SK-N-SH treated with all-trans-retinoic acid at 6 μM for 48 hours (cell line): ENCODE results near the gene FOXF1.

ENCODE experiments used
- ATAC-seq: fragments of 200-7000 bp; cut with Tn5 transposase; 3 replicates; pipeline ENCODE4 v1.9.1; 2020; ENCODE audit warnings: mild to moderate bottlenecking, moderate library complexity
- ARNTL ChIP-seq: fragments of 450-650 bp; formaldehyde crosslinking; IDR thresholded peaks from 2 replicates; pipeline ENCODE4 v1.5.0; 2020; ENCODE audit warnings: low read depth, mild to moderate bottlenecking, moderate library complexity, borderline replicate concordance
- BACH2 ChIP-seq: fragments of 250-450 bp; sonication (Bioruptor Pico); IDR thresholded peaks from 2 replicates; pipeline ENCODE4 v1.9.0; 2021; ENCODE audit warnings: mild to moderate bottlenecking, borderline replicate concordance
- CREB5 ChIP-seq: fragments of 250-450 bp; sonication (Bioruptor Pico); IDR thresholded peaks from 2 replicates; pipeline ENCODE4 v1.5.1; 2020; ENCODE audit warnings: low read depth, mild to moderate bottlenecking, moderate library complexity
- CSDC2 ChIP-seq: fragments of 250-450 bp; sonication (Bioruptor Pico); IDR thresholded peaks from 2 replicates; pipeline ENCODE4 v1.5.0; 2020; ENCODE audit warnings: mild to moderate bottlenecking, moderate library complexity
- CSRNP3 ChIP-seq: fragments of 250-450 bp; sonication (Bioruptor Pico); IDR thresholded peaks from 2 replicates; pipeline ENCODE4 v1.5.1; 2021; ENCODE audit warnings: mild to moderate bottlenecking, moderate library complexity
- GLIS3 ChIP-seq: fragments of 250-450 bp; sonication (Bioruptor Pico); IDR thresholded peaks from 2 replicates; pipeline ENCODE4 v1.5.0; 2020; ENCODE audit warnings: mild to moderate bottlenecking, moderate library complexity
- ISL1 ChIP-seq: fragments of 250-450 bp; sonication (Bioruptor Pico); IDR thresholded peaks from 2 replicates; pipeline ENCODE4 v2.1.2; 2022; ENCODE audit warnings: mild to moderate bottlenecking, moderate library complexity
- PATZ1 ChIP-seq: fragments of 250-450 bp; sonication (Bioruptor Pico); IDR thresholded peaks from 2 replicates; pipeline ENCODE4 v1.8.0; 2020; ENCODE audit warnings: mild to moderate bottlenecking, moderate library complexity, borderline replicate concordance
- RARB ChIP-seq: fragments of 250-450 bp; sonication (Bioruptor Pico); IDR thresholded peaks from 2 replicates; pipeline ENCODE4 v1.8.0; 2021; ENCODE audit warnings: mild to moderate bottlenecking, moderate library complexity
- SNAI2 ChIP-seq: fragments of 250-450 bp; sonication (Bioruptor Pico); IDR thresholded peaks from 2 replicates; pipeline ENCODE4 v1.5.0; 2020; ENCODE audit warnings: mild to moderate bottlenecking, moderate library complexity
- TCF4 ChIP-seq: fragments of 250-450 bp; sonication (Bioruptor Pico); IDR thresholded peaks from 2 replicates; pipeline ENCODE4 v1.8.0; 2021; ENCODE audit warnings: mild to moderate bottlenecking, moderate library complexity, borderline replicate concordance
- TSHZ2 ChIP-seq: fragments of 250-450 bp; sonication (Bioruptor Pico); IDR thresholded peaks from 2 replicates; pipeline ENCODE4 v1.5.0; 2020; ENCODE audit warnings: mild to moderate bottlenecking, moderate library complexity
- ZC3H10 ChIP-seq: fragments of 250-450 bp; sonication (Bioruptor Pico); IDR thresholded peaks from 2 replicates; pipeline ENCODE4 v1.5.1; 2021; ENCODE audit warnings: mild to moderate bottlenecking, moderate library complexity
- ZFP3 ChIP-seq: fragments of 250-450 bp; sonication (Bioruptor Pico); IDR thresholded peaks from 2 replicates; pipeline ENCODE4 v1.5.0; 2020; ENCODE audit warnings: mild to moderate bottlenecking, moderate library complexity
- ZFP30 ChIP-seq: fragments of 450-650 bp; formaldehyde crosslinking; IDR thresholded peaks from 2 replicates; pipeline ENCODE4 v1.5.0; 2022; ENCODE audit warnings: mild to moderate bottlenecking, moderate library complexity
- ZNF565 ChIP-seq: fragments of 450-650 bp; formaldehyde crosslinking; conservative IDR thresholded peaks from 2 replicates; pipeline ENCODE4 v1.5.0; 2020; ENCODE audit warnings: low read depth, mild to moderate bottlenecking, moderate library complexity
- ZNF70 ChIP-seq: fragments of 450-650 bp; formaldehyde crosslinking; IDR thresholded peaks from 2 replicates; pipeline ENCODE4 v1.5.0; 2020; ENCODE audit warnings: mild to moderate bottlenecking, moderate library complexity
- ZNF8 ChIP-seq: fragments of 450-650 bp; formaldehyde crosslinking; IDR thresholded peaks from 2 replicates; pipeline ENCODE4 v1.5.0; 2020; ENCODE audit warnings: mild to moderate bottlenecking, moderate library complexity

The FOXF1 gene

GRCh38 chr16:86498671-86499439, 11.5 kb upstream of the FOXF1 start (continued):
- TF ChIP-seq ZFP30 (CRISPR knock-in tag): no peak
- TF ChIP-seq, all 23 proteins: peak for 0

- no peak for ATAC-seq
- TF ChIP-seq ZC3H10 (CRISPR knock-in tag) (no peak), RARB (CRISPR knock-in tag) (no peak), ARNTL (CRISPR knock-in tag) (no peak), CSRNP3 (no peak), SNAI2 (CRISPR knock-in tag) (no peak), ZFP3 (CRISPR knock-in tag) (no peak), ISL1 (CRISPR knock-in tag) (no peak), TSHZ2 (CRISPR knock-in tag) (no peak), ZNF70 (CRISPR knock-in tag) (no peak), ZNF8 (CRISPR knock-in tag) (no peak), ZFP30 (CRISPR knock-in tag) (no peak), TCF4 (CRISPR knock-in tag) (no peak), GLIS3 (CRISPR knock-in tag) (no peak), CREB5 (CRISPR knock-in tag) (no peak), BACH2 (CRISPR knock-in tag) (no peak), ZNF565 (no peak), CSDC2 (CRISPR knock-in tag) (no peak)
Measured at GRCh38 chr16:86499440-86499786, 10.9 kb upstream of the FOXF1 start.

GRCh38 chr16:86499889-86500707, 10.2 kb upstream of the FOXF1 start:
- TF ChIP-seq GLIS3 (CRISPR knock-in tag) (no peak), ZFP30 (CRISPR knock-in tag) (no peak), BACH2 (CRISPR knock-in tag) (no peak), ZNF8 (CRISPR knock-in tag) (no peak)
- no peak for ATAC-seq

GRCh38 chr16:86500708-86501510, 9.4 kb upstream of the FOXF1 start:
- TF ChIP-seq CREB5 (CRISPR knock-in tag) (no peak), ZNF70 (CRISPR knock-in tag) (no peak), PATZ1 (no peak), TCF4 (CRISPR knock-in tag) (no peak)
- ATAC-seq: no peak
